Fibroblast of skin of abdomen (primary cell): Measurements from ENCODE around the gene VOPP1. TPM values are rescaled to one million over a fixed set of nuclear protein-coding genes. Genes with fewer than 3 reads are reported as not detected.
A peak's percentile ranks its signal among the peaks of the same experiment; 100 is the strongest.
"Not testable (repeated sequence)": the region's sequence is repeated elsewhere in the genome, so short reads cannot be mapped to it uniquely, and the experiment has no call there.

Source experiments
- DNase-seq: peaks from one replicate; pipeline ENCODE4 v3.0.0-alpha.2; 2013
- polyA plus RNA-seq, 2 experiments: library from polyadenylated mRNA; unstranded; fragments of 120-200 nt; gene quantifications; one replicate each; pipeline ENCODE4 v1.2.1, GENCODE V29; 2013; ENCODE audit not compliant: insufficient read length in 2 of 2

Gene VOPP1, protein sequence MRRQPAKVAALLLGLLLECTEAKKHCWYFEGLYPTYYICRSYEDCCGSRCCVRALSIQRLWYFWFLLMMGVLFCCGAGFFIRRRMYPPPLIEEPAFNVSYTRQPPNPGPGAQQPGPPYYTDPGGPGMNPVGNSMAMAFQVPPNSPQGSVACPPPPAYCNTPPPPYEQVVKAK
- polyA plus RNA-seq (2013, experiment 1 of 2; ENCODE audit: insufficient read length), result 94.2 TPM
- 93.4 TPM for polyA plus RNA-seq (2013, experiment 2 of 2; ENCODE audit: insufficient read length)

- peak; percentile 82 for DNase-seq
These were observed at the start of gene VOPP1 for GRCh38 chr7:55572378-55573233. TSS of gene VOPP1 (minus strand) at chr7:55572502. CDS start at chr7:55572324, 178 bp downstream.

DNA sequence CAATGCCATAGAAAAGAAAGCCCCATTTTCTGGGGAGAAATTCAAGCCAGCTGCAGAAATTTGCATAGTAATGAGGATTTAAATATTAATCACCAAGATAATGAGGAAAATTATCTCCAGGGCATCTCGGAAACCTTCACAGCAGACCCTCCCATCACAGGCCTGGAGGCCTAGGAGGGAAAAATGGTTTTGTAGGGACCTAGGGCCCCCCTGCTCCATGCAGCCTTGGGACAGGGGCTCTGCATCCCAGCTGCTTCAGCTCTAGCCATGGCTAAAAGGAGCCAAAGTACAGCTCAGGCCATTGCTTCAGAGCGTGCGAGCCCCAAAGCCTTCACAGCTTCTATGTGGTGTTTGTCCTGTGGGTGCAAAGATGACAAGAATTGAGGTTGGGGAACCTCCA is 46.6 kb upstream of the VOPP1 start:
- DNase-seq, result no peak

DNA sequence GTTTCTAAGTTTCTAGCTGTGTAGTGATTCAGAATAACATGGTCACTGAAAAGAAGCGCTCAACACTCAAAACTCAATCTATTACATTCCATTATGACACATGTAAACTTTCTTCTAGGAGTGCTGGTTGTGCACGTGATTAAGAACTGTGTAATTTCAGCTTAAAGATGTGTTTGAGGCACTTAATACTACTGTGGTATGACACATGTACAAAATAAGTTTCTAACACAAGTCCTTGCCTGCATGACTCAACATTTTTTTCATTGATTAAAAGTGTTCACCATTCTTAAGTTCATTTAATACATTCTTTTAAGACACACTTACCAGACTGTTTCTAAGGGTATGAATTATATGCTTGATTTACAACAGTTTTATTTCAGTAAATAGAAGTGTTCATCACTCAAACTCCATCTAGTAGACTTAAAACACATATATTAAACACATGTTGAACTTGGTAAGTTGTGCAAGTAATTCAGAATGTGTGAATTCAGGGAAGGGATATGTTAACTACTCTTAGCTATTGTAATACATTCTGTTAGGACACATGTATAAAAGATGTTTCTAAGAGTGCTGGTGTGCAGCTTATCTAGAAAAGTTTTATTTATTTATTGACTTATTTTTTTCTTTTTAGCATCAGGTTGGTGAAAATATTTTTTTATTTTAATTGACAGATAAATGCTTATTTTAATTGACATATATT is 42.2 kb upstream of the VOPP1 start:
- DNase-seq, result peak; percentile 6

DNA sequence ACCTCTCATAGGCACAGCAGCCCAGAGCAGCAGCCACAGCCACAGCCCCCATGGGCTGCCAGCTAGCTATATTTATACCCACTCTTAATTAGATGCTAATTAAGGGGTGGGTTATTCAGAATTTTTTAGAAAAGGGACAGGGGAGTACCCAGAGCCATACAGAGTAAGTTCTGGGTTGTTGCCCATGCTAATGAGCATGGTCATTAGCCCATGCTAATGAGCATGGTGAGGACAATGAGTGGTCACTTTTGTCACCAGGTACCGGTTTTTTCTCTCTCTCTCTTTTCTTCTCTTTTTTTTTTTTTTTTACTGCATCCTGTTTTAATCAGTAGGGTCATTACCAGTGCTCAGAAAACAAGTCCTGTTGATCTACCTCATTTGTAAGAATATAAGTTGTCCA is 37.4 kb upstream of the VOPP1 start:
- DNase-seq, result not testable (repeated sequence)

DNA sequence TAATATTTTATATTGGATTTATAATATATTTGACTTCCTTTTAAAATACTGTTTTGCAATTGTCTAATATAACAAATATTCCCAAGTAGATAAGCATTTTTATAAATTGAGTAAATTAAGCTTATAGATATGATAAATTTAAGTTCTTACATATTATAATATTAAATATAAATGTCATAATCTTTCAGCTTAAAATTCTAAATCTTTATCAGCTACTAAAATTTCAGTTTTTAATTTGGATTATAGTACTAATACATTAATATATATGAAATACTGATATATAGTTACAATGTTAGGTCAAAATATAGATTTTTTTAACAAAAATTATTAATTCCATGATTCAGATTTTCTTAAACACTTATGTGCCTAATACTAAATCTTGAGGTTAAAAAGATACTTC is 33.4 kb upstream of the VOPP1 start:
- DNase-seq, result not testable (repeated sequence)

- DNase-seq, result peak; percentile 18
These were observed 25.7 kb upstream of the VOPP1 start for GRCh38 chr7:55597944-55598499.

- DNase-seq, result not testable (repeated sequence)
These were observed 25.0 kb upstream of the VOPP1 start for GRCh38 chr7:55597214-55597739.

DNA sequence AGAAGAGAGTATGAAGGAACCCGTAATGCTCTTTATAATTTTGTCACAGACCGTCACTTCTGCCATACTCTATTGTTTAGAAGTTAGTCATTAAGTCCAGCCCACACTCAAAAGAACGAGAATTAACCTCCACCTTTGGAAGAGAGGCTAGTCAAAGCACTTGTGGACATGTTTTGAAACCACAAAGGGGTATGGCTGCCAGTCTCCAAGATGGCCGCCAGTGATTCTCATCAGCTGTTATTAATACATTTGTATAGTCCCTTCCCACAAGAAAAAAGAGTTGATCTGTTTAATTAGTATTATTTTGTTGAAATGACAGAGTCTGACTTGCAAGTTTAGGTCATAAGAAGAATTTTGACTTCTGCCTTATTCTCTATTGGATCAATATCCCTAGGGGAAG is 23.2 kb upstream of the VOPP1 start:
- DNase-seq, result no peak

- DNase-seq, result no peak
These were observed 22.6 kb upstream of the VOPP1 start for GRCh38 chr7:55594870-55595269.

- no peak for DNase-seq
These were observed 22.1 kb upstream of the VOPP1 start for GRCh38 chr7:55594414-55594813.

DNA sequence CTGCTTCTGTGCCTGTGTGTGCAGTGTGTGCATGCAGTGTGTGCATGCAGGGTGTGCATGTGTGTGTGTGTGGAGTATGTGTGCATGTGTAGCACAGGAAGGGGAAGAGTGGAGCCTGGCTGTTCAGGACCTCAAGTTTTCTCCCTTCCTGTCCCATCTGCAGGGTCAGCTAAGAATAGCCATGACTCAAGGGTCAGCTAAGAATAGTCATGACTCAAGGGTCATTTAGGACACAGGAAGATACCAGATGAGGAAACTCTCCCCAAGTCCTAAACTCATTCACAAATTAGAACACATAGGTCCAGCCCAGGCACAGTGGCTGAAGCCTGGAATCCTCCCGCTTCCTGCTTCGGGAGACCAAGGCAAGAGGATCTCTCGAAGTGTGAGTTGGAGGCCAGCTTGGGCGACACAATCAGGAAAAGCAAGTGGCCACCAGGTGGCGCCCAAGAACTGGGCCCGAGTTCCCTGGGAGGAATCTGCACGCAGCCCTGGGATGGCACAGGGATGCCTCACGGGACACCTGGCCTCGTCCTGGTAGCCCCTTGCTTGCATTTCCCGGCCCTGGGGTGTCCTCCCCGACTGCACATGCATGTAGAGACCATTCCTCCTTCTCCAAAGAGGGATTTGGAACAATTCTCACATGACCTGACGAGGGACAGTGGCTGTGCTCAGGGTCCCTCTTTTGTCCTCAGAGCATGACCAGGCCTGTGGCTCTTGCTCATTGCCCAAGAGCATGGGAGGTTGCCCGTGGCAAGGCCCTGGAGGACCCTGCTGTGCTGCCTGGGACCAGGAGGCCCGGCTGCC is 21.4 kb upstream of the VOPP1 start:
- peak; percentile 36 for DNase-seq

- DNase-seq, result no peak
These were observed 20.8 kb upstream of the VOPP1 start for GRCh38 chr7:55593172-55593514.

DNA sequence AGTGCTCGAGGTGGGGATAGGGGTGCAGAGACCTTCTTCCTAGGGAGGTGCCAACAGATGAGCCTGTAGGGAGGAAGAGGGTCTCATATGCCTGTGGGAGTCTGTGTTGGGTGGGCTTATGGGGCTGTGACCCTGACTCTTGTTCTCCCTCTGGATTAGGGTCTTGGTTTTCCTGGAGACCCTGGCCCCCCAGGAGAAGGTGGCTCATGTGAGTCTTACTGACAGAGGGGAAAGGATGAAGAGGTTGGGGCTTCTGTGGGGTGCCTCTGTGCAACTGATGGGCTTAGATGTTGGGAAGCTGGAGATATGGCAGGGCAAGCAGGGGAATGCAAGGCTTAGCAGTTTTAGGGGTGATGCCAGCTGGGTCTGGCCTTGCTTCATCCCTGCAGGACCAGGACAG is 20.2 kb upstream of the VOPP1 start:
- no peak for DNase-seq

- DNase-seq, result no peak
These were observed 19.1 kb upstream of the VOPP1 start for GRCh38 chr7:55591282-55591931.

GRCh38 chr7:55590517-55591281 is 18.4 kb upstream of the VOPP1 start:
- DNase-seq, result no peak

DNA sequence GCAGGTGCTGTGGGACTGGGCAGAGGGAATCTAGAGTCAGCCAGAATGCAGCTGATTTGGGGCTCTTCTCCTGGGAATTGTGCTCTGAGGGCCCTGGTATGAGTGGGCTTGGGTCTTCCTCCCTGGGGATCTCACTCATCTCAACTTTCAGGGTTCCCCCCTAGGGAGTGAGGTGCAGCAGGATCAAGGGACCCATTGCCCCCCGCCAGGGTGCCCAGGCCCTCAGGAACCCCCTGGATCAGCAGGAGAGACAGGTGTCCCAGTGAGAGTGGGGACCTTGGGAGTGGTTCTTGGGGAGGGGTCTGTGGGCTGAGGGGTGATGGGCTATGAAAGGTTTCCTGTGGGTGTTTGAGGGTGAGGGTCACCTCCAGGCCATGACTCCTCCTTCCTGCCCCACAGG is 17.6 kb upstream of the VOPP1 start:
- no peak for DNase-seq

DNA sequence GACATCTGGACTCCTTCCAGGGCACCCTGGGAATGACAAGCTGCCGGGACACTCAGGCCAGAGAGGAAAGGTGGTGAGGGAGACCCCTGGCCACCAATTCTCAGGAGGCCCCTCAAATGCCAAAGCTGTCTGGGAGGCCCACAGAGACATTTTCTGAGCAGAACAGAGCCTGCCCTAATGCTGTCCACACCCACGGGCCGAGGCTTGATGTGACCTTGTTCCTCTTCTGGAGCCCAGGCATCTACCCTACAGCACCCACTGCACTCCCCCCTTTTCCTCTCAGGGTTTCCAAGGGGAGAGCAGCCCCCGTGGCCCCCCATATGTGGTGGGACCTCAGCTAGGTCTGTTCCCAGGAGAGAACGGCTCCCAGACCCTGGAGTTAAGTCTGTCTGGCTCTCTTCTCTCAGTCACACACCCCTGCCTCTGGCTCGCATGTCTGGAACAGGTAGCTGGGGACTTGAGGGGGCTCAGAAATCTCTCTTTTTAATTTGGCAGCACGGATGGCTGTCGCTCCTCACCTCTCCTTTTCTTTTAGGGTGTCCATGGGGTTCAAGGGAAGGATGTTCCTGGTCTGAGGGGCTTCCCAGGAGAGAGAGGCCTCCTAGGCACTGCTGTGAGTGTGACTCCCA is 16.8 kb upstream of the VOPP1 start:
- no peak for DNase-seq

GRCh38 chr7:55588379-55588699 is 16.0 kb upstream of the VOPP1 start:
- DNase-seq, result no peak

- DNase-seq, result no peak
These were observed 15.5 kb upstream of the VOPP1 start for GRCh38 chr7:55587687-55588378.

GRCh38 chr7:55582656-55583055 is 10.4 kb upstream of the VOPP1 start:
- DNase-seq, result not testable (repeated sequence)
